ENCODE data around the gene PARP9. TPM values are rescaled to one million over a fixed set of nuclear protein-coding genes. Genes with fewer than 3 reads are reported as not detected.
A peak's percentile ranks its signal among the peaks of the same experiment; 100 is the strongest.

The PARP9 gene
- total RNA-seq, 1 donor from 2014 or later, result 2.7 TPM

- Mint-ChIP-seq H3K4me3 (ENCODE audit: unreplicated experiment) (no peak overlapping the region), H3K36me3 (ENCODE audit: low read depth, unreplicated experiment) (no peaks in the 10 kb centered on the region), H3K27me3 (ENCODE audit: unreplicated experiment) (no peaks in the 10 kb centered on the region), H3K4me1 (ENCODE audit: unreplicated experiment) (peaks cover 3% of the 10 kb centered on the region), H3K27ac (ENCODE audit: unreplicated experiment) (no peak overlapping the region), H3K9me3 (ENCODE audit: unreplicated experiment) (no peaks in the 10 kb centered on the region)
- no peak for TF ChIP-seq CTCF (IDR thresholded peaks at IDR 0.05; ENCODE audit: unreplicated experiment)
- DNase-seq (ENCODE audit: low spot score), result no peak
These were observed 44.4 kb downstream of the PARP9 start for GRCh38 chr3:122519693-122520092.

GRCh38 chr3:122516846-122517360 lies 47.2 kb downstream of the PARP9 start:
- Mint-ChIP-seq H3K4me1 (ENCODE audit: unreplicated experiment) (peaks cover 12% of the 10 kb centered on the region), H3K36me3 (ENCODE audit: low read depth, unreplicated experiment) (no peaks in the 10 kb centered on the region), H3K9me3 (ENCODE audit: unreplicated experiment) (no peaks in the 10 kb centered on the region), H3K27ac (ENCODE audit: unreplicated experiment) (no peak overlapping the region), H3K4me3 (ENCODE audit: unreplicated experiment) (no peak overlapping the region), H3K27me3 (ENCODE audit: unreplicated experiment) (peaks cover 3% of the 10 kb centered on the region)
- TF ChIP-seq CTCF (IDR thresholded peaks at IDR 0.05; ENCODE audit: unreplicated experiment), result no peak
- DNase-seq (ENCODE audit: low spot score), result no peak

- no peak for DNase-seq (ENCODE audit: low spot score)
- Mint-ChIP-seq H3K4me3 (ENCODE audit: unreplicated experiment) (no peak overlapping the region), H3K27me3 (ENCODE audit: unreplicated experiment) (peaks cover 3% of the 10 kb centered on the region), H3K36me3 (ENCODE audit: low read depth, unreplicated experiment) (no peaks in the 10 kb centered on the region), H3K4me1 (ENCODE audit: unreplicated experiment) (peaks cover 20% of the 10 kb centered on the region), H3K9me3 (ENCODE audit: unreplicated experiment) (no peaks in the 10 kb centered on the region), H3K27ac (ENCODE audit: unreplicated experiment) (no peak overlapping the region)
- TF ChIP-seq CTCF (IDR thresholded peaks at IDR 0.05; ENCODE audit: unreplicated experiment), result no peak
These were observed 48.2 kb downstream of the PARP9 start for GRCh38 chr3:122515870-122516269.

GRCh38 chr3:122515020-122515468 lies 49.1 kb downstream of the PARP9 start:
- H3K4me3 Mint-ChIP-seq (ENCODE audit: unreplicated experiment), result peak overlapping the region; percentile 91
- H3K27me3 Mint-ChIP-seq (ENCODE audit: unreplicated experiment), result peaks cover 3% of the 10 kb centered on the region
- no peaks in the 10 kb centered on the region for H3K36me3 Mint-ChIP-seq (ENCODE audit: low read depth, unreplicated experiment)
- H3K9me3 Mint-ChIP-seq (ENCODE audit: unreplicated experiment), result no peaks in the 10 kb centered on the region
- peaks cover 29% of the 10 kb centered on the region for H3K4me1 Mint-ChIP-seq (ENCODE audit: unreplicated experiment)
- no peak for TF ChIP-seq CTCF (IDR thresholded peaks at IDR 0.05; ENCODE audit: unreplicated experiment)
- DNase-seq (ENCODE audit: low spot score), result no peak
- peak overlapping the region; percentile 72 for H3K27ac Mint-ChIP-seq (ENCODE audit: unreplicated experiment)

GRCh38 chr3:122514123-122515019 lies 49.7 kb downstream of the PARP9 start, which contains the start of gene KPNA1:
TSS of gene KPNA1 (minus strand) at chr3:122514939. CDS start at chr3:122496565, 18,374 bp downstream.
- Mint-ChIP-seq H3K27me3 (ENCODE audit: unreplicated experiment) (peaks cover 3% of the 10 kb centered on the region), H3K4me1 (ENCODE audit: unreplicated experiment) (peaks cover 34% of the 10 kb centered on the region), H3K27ac (ENCODE audit: unreplicated experiment) (peak within 1 kb of the TSS; percentile 93), H3K4me3 (ENCODE audit: unreplicated experiment) (peak within 1 kb of the TSS; percentile 98), H3K36me3 (ENCODE audit: low read depth, unreplicated experiment) (no peaks in the 10 kb centered on the region), H3K9me3 (ENCODE audit: unreplicated experiment) (no peaks in the 10 kb centered on the region)
- TF ChIP-seq CTCF (IDR thresholded peaks at IDR 0.05; ENCODE audit: unreplicated experiment), result no peak
- peak; percentile 89 for DNase-seq (ENCODE audit: low spot score)

Measured in endothelial cell (in vitro differentiated cells).